H1 (cell line): ENCODE results near the gene EEF1AKMT1. TPM values are rescaled to one million over a fixed set of nuclear protein-coding genes. Genes with fewer than 3 reads are reported as not detected.

Experiments
- BACH1 ChIP-seq: IDR thresholded peaks from 2 replicates; pipeline ENCODE4 v1.6.1; 2012; ENCODE audit warnings: low read length, improper control_type of control experiment
- BCL11A ChIP-seq, 2 experiments: IDR thresholded peaks; one replicate each; pipeline ENCODE4 v1.6.1; 2011; ENCODE audit warnings: low read depth in 2 of 2, low read length in 2 of 2, mild to moderate bottlenecking in 2 of 2
- BRCA1 ChIP-seq: IDR thresholded peaks from 2 replicates; pipeline ENCODE4 v1.6.1; 2012; ENCODE audit warnings: low read depth, low read length, improper control_type of control experiment
- CBX8 ChIP-seq: fragments of 300-800, 300-1000 bp; sonication (generic); IDR thresholded peaks from 2 replicates; pipeline ENCODE4 v1.7.1; 2016; ENCODE audit warnings: low read depth, low read length, borderline replicate concordance
- CEBPB ChIP-seq: IDR thresholded peaks from 2 replicates; pipeline ENCODE4 v1.6.1; 2012; ENCODE audit warnings: low read depth, low read length
- CTBP2 ChIP-seq: IDR thresholded peaks from 2 replicates; pipeline ENCODE4 v1.7.0; 2011; ENCODE audit warnings: borderline replicate concordance, mild to moderate bottlenecking, moderate library complexity, mixed read lengths, low read length; ENCODE audit not compliant: insufficient read depth, insufficient read length
- E2F6 ChIP-seq: IDR thresholded peaks from 2 replicates; pipeline ENCODE4 v1.6.1; 2012; ENCODE audit warnings: inconsistent platforms
- EZH2 ChIP-seq: fragments of 200-600 bp; sonication (generic); IDR thresholded peaks from 2 replicates; pipeline ENCODE4 v1.7.1; 2012; ENCODE audit warnings: low read depth, mild to moderate bottlenecking, moderate library complexity, low read length, inconsistent platforms; ENCODE audit not compliant: severe bottlenecking
- GTF2F1 ChIP-seq: IDR thresholded peaks from 2 replicates; pipeline ENCODE4 v1.6.1; 2012; ENCODE audit warnings: low read depth, low read length, improper control_type of control experiment, borderline replicate concordance
- HDAC2 ChIP-seq, 2 experiments: fragments of 300-600 bp in 1 of 2; sonication (generic) in 1 of 2; IDR thresholded peaks; 2 replicates each; pipeline ENCODE4 v1.6.1; 2011 to 2012; ENCODE audit warnings: low read depth in 2 of 2, low read length in 2 of 2, mild to moderate bottlenecking in 2 of 2, moderate library complexity in 2 of 2, borderline replicate concordance in 1 of 2, inconsistent platforms in 1 of 2
- HDAC6 ChIP-seq: IDR thresholded peaks from one replicate; pipeline ENCODE4 v1.7.1; 2012; ENCODE audit warnings: low read depth, mild to moderate bottlenecking, inconsistent platforms, low read length, moderate library complexity
- JUND ChIP-seq: IDR thresholded peaks from 2 replicates; pipeline ENCODE4 v1.6.1; 2011; ENCODE audit warnings: mild to moderate bottlenecking, improper control_type of control experiment, low read length
- KDM4A ChIP-seq: IDR thresholded peaks from one replicate; pipeline ENCODE4 v1.7.1; 2012; ENCODE audit warnings: low read depth, mild to moderate bottlenecking, moderate library complexity, low read length, inconsistent platforms; ENCODE audit not compliant: severe bottlenecking
- MAFK ChIP-seq: IDR thresholded peaks from 2 replicates; pipeline ENCODE4 v1.6.1; 2012; ENCODE audit warnings: low read depth, mild to moderate bottlenecking, improper control_type of control experiment, low read length
- PHF8 ChIP-seq: fragments of 200-600 bp; sonication (generic); conservative IDR thresholded peaks from 2 replicates; pipeline ENCODE4 v1.7.1; 2012; ENCODE audit warnings: low read depth, mild to moderate bottlenecking, inconsistent platforms, low read length, moderate library complexity
- POLR2AphosphoS5 ChIP-seq: IDR thresholded peaks from 2 replicates; pipeline ENCODE4 v1.6.1; 2011; ENCODE audit warnings: low read depth, low read length
- POU5F1 ChIP-seq: IDR thresholded peaks from 2 replicates; pipeline ENCODE4 v1.6.1; 2011; ENCODE audit warnings: low read depth, mild to moderate bottlenecking, low read length, moderate library complexity
- RXRA ChIP-seq: IDR thresholded peaks from 2 replicates; pipeline ENCODE4 v1.6.1; 2011; ENCODE audit warnings: low read depth, mild to moderate bottlenecking, low read length, moderate library complexity; ENCODE audit not compliant: insufficient read depth
- SP2 ChIP-seq: IDR thresholded peaks from 2 replicates; pipeline ENCODE4 v1.6.1; 2012; ENCODE audit warnings: mild to moderate bottlenecking, low read length, inconsistent platforms
- SP4 ChIP-seq: IDR thresholded peaks from 2 replicates; pipeline ENCODE4 v1.6.1; 2012; ENCODE audit warnings: low read length, inconsistent platforms
- TAF1 ChIP-seq: IDR thresholded peaks from 2 replicates; pipeline ENCODE4 v1.6.1; 2011; ENCODE audit warnings: mild to moderate bottlenecking, low read depth, low read length
- TCF12 ChIP-seq: IDR thresholded peaks from 2 replicates; pipeline ENCODE4 v1.6.1; 2011; ENCODE audit warnings: low read depth, mild to moderate bottlenecking, low read length
- polyA plus RNA-seq, 7 experiments: library from polyadenylated mRNA; depleted of rRNA in 3 of 7; stranded (reverse) in 5 of 7; unstranded in 2 of 7; fragments of >200 nt in 5 of 7; fragments of 200-250 nt in 2 of 7; gene quantifications; 1 replicate in 5 of 7; 2 replicates in 1 of 7; 4 replicates in 1 of 7; pipeline versions ENCODE4 v1.2.1 to v1.2.3, GENCODE V29; 2011 to 2013; ENCODE audit warnings: missing spikeins in 2 of 7, mixed read lengths in 2 of 7
- total RNA-seq: library from RNA; stranded (reverse); fragmentation: NEBNext Ultra II Directional; extraction: Animal tissue kit (Norgen Biotek cat#: 25700); gene quantifications from 2 replicates; pipeline ENCODE4 v1.2.1, GENCODE V29; 2021
- TF ChIP-seq, protein P1 (sequence below): IDR thresholded peaks from 2 replicates; pipeline ENCODE4 v1.6.1; 2012; ENCODE audit warnings: low read length, inconsistent platforms

Gene EEF1AKMT1
- total and polyA plus RNA-seq, 2 of the 8 experiments (the other 6 are each of a cell fraction or from before 2014, with no cell fraction given), result 3.1 to 4.1 TPM

- peak; percentile 51 for TF ChIP-seq TAF1
- no peak for TF ChIP-seq BCL11A (IDR thresholded peaks at IDR 0.05; ENCODE audit: low read depth in 2 of 2, low read length in 2 of 2)
- TF ChIP-seq TCF12, result no peak
- TF ChIP-seq GTF2F1, result no peak
- no peak for TF ChIP-seq E2F6
- no peak for TF ChIP-seq CBX8
- no peak for TF ChIP-seq RXRA
- no peak for TF ChIP-seq CTBP2
- TF ChIP-seq, protein P1, sequence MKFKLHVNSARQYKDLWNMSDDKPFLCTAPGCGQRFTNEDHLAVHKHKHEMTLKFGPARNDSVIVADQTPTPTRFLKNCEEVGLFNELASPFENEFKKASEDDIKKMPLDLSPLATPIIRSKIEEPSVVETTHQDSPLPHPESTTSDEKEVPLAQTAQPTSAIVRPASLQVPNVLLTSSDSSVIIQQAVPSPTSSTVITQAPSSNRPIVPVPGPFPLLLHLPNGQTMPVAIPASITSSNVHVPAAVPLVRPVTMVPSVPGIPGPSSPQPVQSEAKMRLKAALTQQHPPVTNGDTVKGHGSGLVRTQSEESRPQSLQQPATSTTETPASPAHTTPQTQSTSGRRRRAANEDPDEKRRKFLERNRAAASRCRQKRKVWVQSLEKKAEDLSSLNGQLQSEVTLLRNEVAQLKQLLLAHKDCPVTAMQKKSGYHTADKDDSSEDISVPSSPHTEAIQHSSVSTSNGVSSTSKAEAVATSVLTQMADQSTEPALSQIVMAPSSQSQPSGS, result no peak
- no peak for TF ChIP-seq POU5F1
- no peak for TF ChIP-seq KDM4A
- TF ChIP-seq HDAC2 (IDR thresholded peaks at IDR 0.05; ENCODE audit: borderline replicate concordance in 1 of 2, low read depth in 2 of 2, low read length in 2 of 2), result 0 out of 4 replicates have a peak, but pooled peaks of 1 of the 2 experiments have one; percentile 25
- no peak for TF ChIP-seq SP2
- TF ChIP-seq SP4, result no peak
- TF ChIP-seq CEBPB, result no peak
- peak; percentile 50; the same call in 1 of the 2 replicates for TF ChIP-seq BACH1
- no peak for TF ChIP-seq POLR2AphosphoS5
- TF ChIP-seq MAFK, result no peak
- no peak for TF ChIP-seq PHF8
- no peak for TF ChIP-seq BRCA1
- no peak for TF ChIP-seq HDAC6
- TF ChIP-seq JUND, result no peak
- TF ChIP-seq EZH2, result no peak
These were observed 69.8 kb downstream of the EEF1AKMT1 start (continued) for GRCh38 chr13:20703780-20704458.
